CD4-positive, alpha-beta T cell treated with Interleukin-17A for 4 hours (primary cell): ENCODE measurements around the gene TTLL10.
"Not testable (repeated sequence)": the region's sequence is repeated elsewhere in the genome, so short reads cannot be mapped to it uniquely, and the experiment has no call there.

ENCODE experiments used
- DNase-seq: peaks from one replicate; pipeline ENCODE4 v3.0.0-alpha.2; 2020; ENCODE audit warnings: mixed read lengths

Gene TTLL10

GRCh38 chr1:1141244-1141910 lies 32.3 kb upstream of the TTLL10 start:
- no peak for DNase-seq

GRCh38 chr1:1141911-1142250 lies 31.8 kb upstream of the TTLL10 start:
- DNase-seq: no peak

GRCh38 chr1:1142352-1142751 lies 31.3 kb upstream of the TTLL10 start:
- DNase-seq: not testable (repeated sequence)

- no peak for DNase-seq
These were observed 30.8 kb upstream of the TTLL10 start for GRCh38 chr1:1142844-1143243.

GRCh38 chr1:1143636-1144035 lies 30.0 kb upstream of the TTLL10 start:
- DNase-seq: no peak

GRCh38 chr1:1144122-1144842 lies 29.4 kb upstream of the TTLL10 start:
- DNase-seq: peak; percentile 73

GRCh38 chr1:1144843-1145546 lies 28.7 kb upstream of the TTLL10 start:
- DNase-seq: no peak

- DNase-seq: no peak
These were observed 28.1 kb upstream of the TTLL10 start for GRCh38 chr1:1145547-1145914.

GRCh38 chr1:1146026-1146425 lies 27.7 kb upstream of the TTLL10 start:
- DNase-seq: no peak

GRCh38 chr1:1146596-1146995 lies 27.1 kb upstream of the TTLL10 start:
- no peak for DNase-seq

- no peak for DNase-seq
These were observed 25.6 kb upstream of the TTLL10 start for GRCh38 chr1:1148061-1148460.

GRCh38 chr1:1148569-1148968 lies 25.1 kb upstream of the TTLL10 start:
- no peak for DNase-seq

GRCh38 chr1:1149416-1149815 lies 24.3 kb upstream of the TTLL10 start:
- no peak for DNase-seq

GRCh38 chr1:1150100-1150499 lies 23.6 kb upstream of the TTLL10 start:
- DNase-seq: no peak

- no peak for DNase-seq
These were observed 22.4 kb upstream of the TTLL10 start for GRCh38 chr1:1151306-1151705.

GRCh38 chr1:1152431-1152830 lies 21.2 kb upstream of the TTLL10 start:
- DNase-seq: not testable (repeated sequence)

- not testable (repeated sequence) for DNase-seq
These were observed 20.5 kb upstream of the TTLL10 start for GRCh38 chr1:1153215-1153614.

GRCh38 chr1:1153874-1154273 lies 19.8 kb upstream of the TTLL10 start:
- no peak for DNase-seq

GRCh38 chr1:1155258-1155657 lies 18.4 kb upstream of the TTLL10 start:
- no peak for DNase-seq

GRCh38 chr1:1156140-1157032 lies 17.3 kb upstream of the TTLL10 start:
- DNase-seq: no peak

GRCh38 chr1:1157033-1157365 lies 16.7 kb upstream of the TTLL10 start:
- DNase-seq: no peak

- peak; percentile 80 for DNase-seq
These were observed 16.2 kb upstream of the TTLL10 start for GRCh38 chr1:1157426-1157913.
